BE2C (cell line): Measurements from ENCODE around the gene GOLGA1.
"Not testable (repeated sequence)": the region's sequence is repeated elsewhere in the genome, so short reads cannot be mapped to it uniquely, and the experiment has no call there.

Experiments used
- DNase-seq: peaks from one replicate; pipeline ENCODE4 v3.0.0-alpha.2; 2020
- H3K27me3 ChIP-seq: fragments of 250-450 bp; sonication (Bioruptor Pico); 2 replicates; pipeline ENCODE4 v1.5.1; 2020; ENCODE audit warnings: mild to moderate bottlenecking
- H3K36me3 ChIP-seq: fragments of 250-450 bp; sonication (Bioruptor Pico); 2 replicates; pipeline ENCODE4 v1.5.1; 2020; ENCODE audit warnings: mild to moderate bottlenecking
- H3K4me1 ChIP-seq: fragments of 250-450 bp; sonication (Bioruptor Pico); 2 replicates; pipeline ENCODE4 v1.5.1; 2020
- H3K4me3 ChIP-seq: 2 replicates; pipeline ENCODE4 v1.5.1; 2011; ENCODE audit warnings: low read depth, low read length
- H3K9me3 ChIP-seq: fragments of 250-450 bp; sonication (Bioruptor Pico); 2 replicates; pipeline ENCODE4 v1.5.1; 2020
- TF ChIP-seq, protein P1 (sequence below): IDR thresholded peaks from 2 replicates; pipeline ENCODE4 v1.5.1; 2012; ENCODE audit warnings: mild to moderate bottlenecking, low read depth, low read length

GOLGA1 gene

DNA sequence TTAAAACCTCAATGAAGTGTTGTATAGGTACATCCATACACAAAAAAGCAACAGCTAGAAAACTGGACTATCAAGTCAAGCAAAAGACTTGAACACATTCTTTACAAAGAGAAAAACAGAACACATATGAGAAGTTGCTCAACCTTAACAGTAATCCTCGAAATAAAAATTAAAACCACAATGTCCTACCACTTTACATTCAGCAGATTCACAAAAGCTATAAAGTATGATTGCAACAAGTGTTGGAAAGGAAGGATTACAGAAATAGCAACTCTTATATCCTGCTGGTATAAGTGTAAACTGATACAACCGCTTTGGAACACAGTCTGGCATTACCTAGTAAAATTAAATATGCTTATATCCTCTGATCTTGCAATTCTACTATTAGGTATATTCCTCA, 28.5 kb upstream of the GOLGA1 start:
- Histone ChIP-seq H3K4me3 (no peak overlapping the region), H3K9me3 (no peaks in the 10 kb centered on the region), H3K36me3 (no peaks in the 10 kb centered on the region), H3K27me3 (no peaks in the 10 kb centered on the region), H3K4me1 (peaks cover 3% of the 10 kb centered on the region)
- DNase-seq, result no peak
- TF ChIP-seq, protein P1, sequence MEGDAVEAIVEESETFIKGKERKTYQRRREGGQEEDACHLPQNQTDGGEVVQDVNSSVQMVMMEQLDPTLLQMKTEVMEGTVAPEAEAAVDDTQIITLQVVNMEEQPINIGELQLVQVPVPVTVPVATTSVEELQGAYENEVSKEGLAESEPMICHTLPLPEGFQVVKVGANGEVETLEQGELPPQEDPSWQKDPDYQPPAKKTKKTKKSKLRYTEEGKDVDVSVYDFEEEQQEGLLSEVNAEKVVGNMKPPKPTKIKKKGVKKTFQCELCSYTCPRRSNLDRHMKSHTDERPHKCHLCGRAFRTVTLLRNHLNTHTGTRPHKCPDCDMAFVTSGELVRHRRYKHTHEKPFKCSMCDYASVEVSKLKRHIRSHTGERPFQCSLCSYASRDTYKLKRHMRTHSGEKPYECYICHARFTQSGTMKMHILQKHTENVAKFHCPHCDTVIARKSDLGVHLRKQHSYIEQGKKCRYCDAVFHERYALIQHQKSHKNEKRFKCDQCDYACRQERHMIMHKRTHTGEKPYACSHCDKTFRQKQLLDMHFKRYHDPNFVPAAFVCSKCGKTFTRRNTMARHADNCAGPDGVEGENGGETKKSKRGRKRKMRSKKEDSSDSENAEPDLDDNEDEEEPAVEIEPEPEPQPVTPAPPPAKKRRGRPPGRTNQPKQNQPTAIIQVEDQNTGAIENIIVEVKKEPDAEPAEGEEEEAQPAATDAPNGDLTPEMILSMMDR, result no peak

GRCh38 chr9:124968238-124968637, 27.4 kb upstream of the GOLGA1 start:
- H3K4me3 ChIP-seq, result no peak overlapping the region
- no peaks in the 10 kb centered on the region for H3K36me3 ChIP-seq
- TF ChIP-seq, protein P1, result no peak
- H3K27me3 ChIP-seq, result no peaks in the 10 kb centered on the region
- H3K4me1 ChIP-seq, result peaks cover 7% of the 10 kb centered on the region
- H3K9me3 ChIP-seq, result no peaks in the 10 kb centered on the region
- no peak for DNase-seq

GRCh38 chr9:124965775-124966568, 25.1 kb upstream of the GOLGA1 start:
- not testable (repeated sequence) for DNase-seq, H3K36me3 ChIP-seq, H3K4me3 ChIP-seq, H3K4me1 ChIP-seq, H3K27me3 ChIP-seq, H3K9me3 ChIP-seq

DNA sequence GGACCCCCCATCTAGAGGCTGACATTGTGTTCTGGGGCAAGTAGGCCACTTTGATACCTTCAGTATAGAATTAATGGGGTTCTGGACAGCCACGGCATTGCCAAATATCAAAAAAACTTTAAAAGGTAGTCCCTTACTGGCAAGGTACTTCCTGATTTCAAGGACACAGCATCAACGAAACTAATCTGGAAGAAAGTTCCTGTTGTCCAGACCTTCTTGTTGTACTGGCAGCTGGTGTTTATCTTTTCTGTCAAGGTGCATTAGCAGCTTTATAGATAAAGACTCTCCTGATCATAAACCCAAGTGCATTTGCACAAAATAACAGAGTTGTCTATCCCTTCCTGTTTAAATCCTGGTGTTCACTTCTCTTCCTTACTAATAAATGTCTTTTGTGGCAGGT, 23.7 kb upstream of the GOLGA1 start:
- TF ChIP-seq, protein P1, result no peak
- H3K27me3 ChIP-seq, result no peaks in the 10 kb centered on the region
- no peaks in the 10 kb centered on the region for H3K9me3 ChIP-seq
- H3K36me3 ChIP-seq, result no peaks in the 10 kb centered on the region
- H3K4me3 ChIP-seq, result no peak overlapping the region
- peaks cover 7% of the 10 kb centered on the region for H3K4me1 ChIP-seq
- DNase-seq, result no peak

- no peak for DNase-seq
- H3K9me3 ChIP-seq, result no peaks in the 10 kb centered on the region
- no peak overlapping the region for H3K4me3 ChIP-seq
- TF ChIP-seq, protein P1, result no peak
- H3K4me1 ChIP-seq, result peaks cover 7% of the 10 kb centered on the region
- H3K27me3 ChIP-seq, result no peaks in the 10 kb centered on the region
- H3K36me3 ChIP-seq, result no peaks in the 10 kb centered on the region
Observed at GRCh38 chr9:124964056-124964455, 23.2 kb upstream of the GOLGA1 start.

- no peak for DNase-seq
- Histone ChIP-seq H3K9me3 (no peaks in the 10 kb centered on the region), H3K4me1 (peaks cover 7% of the 10 kb centered on the region), H3K4me3 (no peak overlapping the region), H3K27me3 (no peaks in the 10 kb centered on the region), H3K36me3 (no peaks in the 10 kb centered on the region)
- TF ChIP-seq, protein P1, result no peak
Observed at GRCh38 chr9:124960409-124960752, 19.5 kb upstream of the GOLGA1 start.

DNA sequence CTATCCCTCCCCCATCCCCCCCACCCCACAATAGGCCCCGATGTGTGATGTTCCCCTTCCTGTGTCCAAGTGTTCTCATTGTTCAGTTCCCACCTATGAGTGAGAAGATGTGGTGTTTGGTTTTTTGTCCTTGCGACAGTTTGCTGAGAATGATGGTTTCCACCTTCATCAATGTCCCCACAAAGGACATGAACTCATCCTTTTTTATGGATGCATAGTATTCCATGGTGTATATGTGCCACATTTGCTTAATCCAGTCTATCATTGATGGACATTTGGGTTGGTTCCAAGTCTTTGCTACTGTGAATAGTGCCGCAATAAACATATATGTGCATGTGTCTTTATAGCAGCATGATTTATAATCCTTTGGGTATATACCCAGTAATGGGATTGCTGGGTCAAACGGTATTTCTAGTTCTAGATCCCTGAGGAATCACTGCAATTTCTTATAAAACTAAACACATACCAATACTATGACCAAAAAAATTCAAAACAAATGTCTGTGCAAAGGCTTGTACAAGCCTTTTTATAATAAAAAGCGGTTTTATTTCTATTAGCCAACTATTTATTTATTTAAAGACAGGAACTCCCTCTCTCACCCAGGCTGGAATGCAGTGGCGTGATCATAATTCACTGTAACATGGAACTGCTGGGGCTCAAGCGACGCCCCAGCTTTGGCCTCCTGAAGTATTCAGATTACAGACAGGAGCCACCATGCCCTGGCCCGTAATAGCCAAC, 19.0 kb upstream of the GOLGA1 start:
- not testable (repeated sequence) for DNase-seq, H3K27me3 ChIP-seq, H3K4me1 ChIP-seq, H3K4me3 ChIP-seq, H3K9me3 ChIP-seq, H3K36me3 ChIP-seq
